LNCaP clone FGC (cell line): ENCODE results near the gene GPRIN1.

Source experiments
- DNase-seq: peaks from one replicate; pipeline ENCODE4 v3.0.0-alpha.2; 2011; ENCODE audit warnings: low read depth
- H3K4me3 ChIP-seq: 2 replicates; pipeline ENCODE4 v1.5.1; 2011; ENCODE audit warnings: mild to moderate bottlenecking, low read depth, low read length, control low read depth
- CTCF ChIP-seq: IDR thresholded peaks from 2 replicates; pipeline ENCODE4 v1.5.1; 2012; ENCODE audit warnings: mild to moderate bottlenecking; ENCODE audit not compliant: control insufficient read depth, insufficient read depth; ENCODE audit errors: extremely low read depth

GPRIN1 gene

DNA sequence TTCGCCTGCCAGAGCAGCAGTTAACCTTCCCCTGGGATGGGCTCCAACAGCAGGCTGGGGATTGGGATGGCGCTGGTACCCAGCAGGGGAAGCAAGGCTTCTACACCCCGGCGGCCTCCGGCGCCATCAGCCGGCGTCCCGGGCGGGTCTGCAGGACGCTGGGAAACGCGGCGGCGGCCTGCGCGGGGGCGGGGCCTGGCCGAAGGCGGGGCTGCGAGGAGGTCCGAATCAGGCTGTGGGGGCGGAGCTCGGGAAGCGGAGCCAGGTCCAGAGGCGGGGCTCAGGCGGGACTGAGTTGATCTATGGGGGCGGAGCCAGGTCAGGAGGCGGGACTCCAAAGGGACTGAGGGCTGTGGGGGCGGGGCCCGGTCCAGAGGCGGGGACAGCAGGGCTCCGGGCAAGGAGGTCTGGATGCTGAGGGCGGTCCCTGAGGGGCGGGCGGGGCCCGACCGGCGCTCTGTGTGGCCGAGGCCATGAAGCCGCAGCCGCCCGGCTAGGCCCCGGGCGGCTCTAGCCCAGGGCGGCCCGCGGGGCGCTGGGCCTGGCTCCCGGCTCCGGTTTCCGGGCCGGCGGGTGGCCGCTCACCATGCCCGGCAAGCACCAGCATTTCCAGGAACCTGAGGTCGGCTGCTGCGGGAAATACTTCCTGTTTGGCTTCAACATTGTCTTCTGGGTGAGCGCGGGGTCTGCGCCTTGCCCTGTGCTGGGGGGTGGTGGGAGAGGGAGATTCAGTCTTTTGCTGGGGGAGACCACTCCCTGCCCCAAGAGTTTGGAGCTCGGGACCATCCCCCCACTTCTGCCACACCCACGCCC lies 37.3 kb upstream of the GPRIN1 start, which contains the start of gene TSPAN17:
TSS of gene TSPAN17 (plus strand) at position 455 of the 813 bp plus-strand sequence. CDS start at position 587, 132 bp downstream.
- peak; percentile 47 for TF ChIP-seq CTCF
- peak; percentile 92 for DNase-seq
- H3K4me3 ChIP-seq: peak within 1 kb of the TSS; percentile 81

DNA sequence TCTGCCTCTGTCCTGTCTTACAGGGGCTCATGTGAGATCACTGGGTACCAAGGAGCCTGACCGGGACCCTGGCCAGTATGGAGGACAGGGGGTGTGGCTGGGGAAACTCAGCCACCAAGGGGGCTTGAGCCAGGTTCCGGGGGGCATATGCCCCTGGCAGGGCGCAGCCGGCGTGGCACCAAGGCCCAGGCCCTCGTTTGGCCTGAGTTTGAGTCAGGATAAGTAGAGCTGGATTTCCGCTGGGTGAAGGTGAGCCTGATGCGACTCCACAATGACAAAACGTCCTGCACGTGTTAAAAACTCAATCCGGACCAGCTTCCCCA lies 36.7 kb upstream of the GPRIN1 start:
- DNase-seq: no peak
- H3K4me3 ChIP-seq: peak overlapping the region; percentile 81
- no peak for TF ChIP-seq CTCF

- H3K4me3 ChIP-seq: peak overlapping the region; percentile 81
- TF ChIP-seq CTCF: no peak
- no peak for DNase-seq
Observed at GRCh38 chr5:176646049-176646706, 36.2 kb upstream of the GPRIN1 start.

DNA sequence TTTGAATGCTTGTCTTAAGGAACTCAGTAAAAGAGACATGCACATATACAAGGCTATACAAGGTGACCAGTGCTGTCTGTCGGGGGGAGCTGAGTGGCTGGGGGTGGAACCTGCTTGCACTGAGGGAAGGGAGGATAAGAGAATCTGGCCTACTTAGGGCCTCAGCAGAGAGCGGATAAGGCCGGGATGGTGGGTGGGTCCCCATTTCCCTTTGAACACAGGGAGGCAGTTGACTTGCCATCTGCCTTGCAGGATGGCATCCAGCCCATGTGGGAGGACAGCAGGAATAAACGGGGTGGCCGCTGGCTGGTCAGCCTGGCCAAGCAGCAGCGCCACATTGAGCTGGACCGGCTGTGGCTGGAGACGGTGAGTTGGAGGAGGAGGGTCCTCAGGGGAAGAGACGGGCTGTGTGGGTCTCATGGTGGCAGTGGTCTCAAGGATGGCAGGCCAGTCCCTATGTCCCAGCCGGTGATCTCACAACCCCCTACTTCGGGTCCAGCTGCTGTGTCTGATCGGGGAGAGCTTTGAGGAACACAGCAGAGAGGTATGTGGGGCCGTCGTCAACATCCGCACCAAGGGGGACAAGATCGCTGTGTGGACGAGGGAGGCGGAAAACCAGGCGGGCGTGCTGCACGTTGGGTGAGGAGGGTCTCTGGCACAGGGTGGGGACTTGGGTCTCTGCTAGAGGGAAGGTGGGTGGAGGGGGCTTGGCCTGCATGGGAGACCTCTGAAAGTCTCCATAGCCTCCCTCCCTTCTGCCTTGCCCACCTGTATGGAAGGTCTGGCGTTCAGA lies 35.1 kb upstream of the GPRIN1 start:
- no peak for TF ChIP-seq CTCF
- no peak overlapping the region for H3K4me3 ChIP-seq
- no peak for DNase-seq

DNA sequence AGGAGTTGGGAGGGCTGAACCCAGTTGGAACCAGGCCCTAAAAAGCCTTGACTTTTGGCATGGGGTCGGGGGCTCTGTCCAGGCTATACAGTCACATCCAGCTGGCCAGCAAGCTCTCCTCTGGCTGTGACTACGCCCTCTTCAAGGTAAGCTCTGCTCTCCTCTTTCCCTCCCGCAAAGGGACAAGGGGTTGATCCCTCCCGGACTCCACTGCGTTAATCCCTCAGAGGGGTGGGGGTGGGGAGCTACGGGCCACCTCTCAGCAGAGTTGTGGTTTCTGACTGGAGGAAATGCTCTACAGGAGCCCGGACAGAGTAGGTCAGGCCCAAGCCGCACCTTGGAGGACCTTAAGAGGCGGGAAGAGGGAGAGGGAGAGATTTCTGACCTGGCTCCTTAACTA lies 34.3 kb upstream of the GPRIN1 start:
- TF ChIP-seq CTCF: no peak
- DNase-seq: no peak
- no peak overlapping the region for H3K4me3 ChIP-seq

- TF ChIP-seq CTCF: no peak
- no peak for DNase-seq
- H3K4me3 ChIP-seq: no peak overlapping the region
Observed at GRCh38 chr5:176643491-176644219, 33.7 kb upstream of the GPRIN1 start.
